Glutamatergic neuron (in vitro differentiated cells): ENCODE data around the gene ANTXRL. TPM values are rescaled to one million over a fixed set of nuclear protein-coding genes. Genes with fewer than 3 reads are reported as not detected.
"Not testable (repeated sequence)": the region's sequence is repeated elsewhere in the genome, so short reads cannot be mapped to it uniquely, and the experiment has no call there.

Source experiments
- DNase-seq: peaks from one replicate; pipeline ENCODE4 v3.0.0; 2022
- H3K27ac Mint-ChIP-seq: one replicate; pipeline ENCODE4 v1.8.0; 2020; ENCODE audit warnings: mild to moderate bottlenecking, mixed read lengths, inconsistent platforms; ENCODE audit not compliant: unreplicated experiment
- H3K27me3 Mint-ChIP-seq: one replicate; pipeline ENCODE4 v1.8.0; 2020; ENCODE audit warnings: mild to moderate bottlenecking, moderate library complexity, mixed read lengths, inconsistent platforms; ENCODE audit not compliant: unreplicated experiment
- H3K36me3 Mint-ChIP-seq: one replicate; pipeline ENCODE4 v1.8.0; 2020; ENCODE audit warnings: mild to moderate bottlenecking, mixed read lengths, inconsistent platforms; ENCODE audit not compliant: unreplicated experiment
- H3K4me1 Mint-ChIP-seq: one replicate; pipeline ENCODE4 v1.8.0; 2020; ENCODE audit warnings: mild to moderate bottlenecking, low read depth, mixed read lengths, inconsistent platforms; ENCODE audit not compliant: unreplicated experiment
- H3K4me3 Mint-ChIP-seq: one replicate; pipeline ENCODE4 v1.8.0; 2020; ENCODE audit warnings: mild to moderate bottlenecking, mixed read lengths, inconsistent platforms; ENCODE audit not compliant: unreplicated experiment
- H3K9me3 Mint-ChIP-seq: one replicate; pipeline ENCODE4 v1.8.0; 2020; ENCODE audit warnings: mild to moderate bottlenecking, moderate library complexity, mixed read lengths, inconsistent platforms; ENCODE audit not compliant: unreplicated experiment
- CTCF ChIP-seq: fragments of 200-600 bp; sonication (generic); IDR thresholded peaks from one replicate; pipeline ENCODE4 v1.5.0; 2021; ENCODE audit not compliant: partially characterized antibody, unreplicated experiment
- total RNA-seq: library from RNA; stranded (reverse); fragmentation: NEBNext Ultra II Directional; extraction: Animal tissue kit (Norgen Biotek cat#: 25700); gene quantifications from one replicate; pipeline ENCODE4 v1.2.1, GENCODE V29; 2021; ENCODE audit not compliant: unreplicated experiment

ANTXRL gene
- total RNA-seq, 1 donor from 2014 or later: not detected

DNA sequence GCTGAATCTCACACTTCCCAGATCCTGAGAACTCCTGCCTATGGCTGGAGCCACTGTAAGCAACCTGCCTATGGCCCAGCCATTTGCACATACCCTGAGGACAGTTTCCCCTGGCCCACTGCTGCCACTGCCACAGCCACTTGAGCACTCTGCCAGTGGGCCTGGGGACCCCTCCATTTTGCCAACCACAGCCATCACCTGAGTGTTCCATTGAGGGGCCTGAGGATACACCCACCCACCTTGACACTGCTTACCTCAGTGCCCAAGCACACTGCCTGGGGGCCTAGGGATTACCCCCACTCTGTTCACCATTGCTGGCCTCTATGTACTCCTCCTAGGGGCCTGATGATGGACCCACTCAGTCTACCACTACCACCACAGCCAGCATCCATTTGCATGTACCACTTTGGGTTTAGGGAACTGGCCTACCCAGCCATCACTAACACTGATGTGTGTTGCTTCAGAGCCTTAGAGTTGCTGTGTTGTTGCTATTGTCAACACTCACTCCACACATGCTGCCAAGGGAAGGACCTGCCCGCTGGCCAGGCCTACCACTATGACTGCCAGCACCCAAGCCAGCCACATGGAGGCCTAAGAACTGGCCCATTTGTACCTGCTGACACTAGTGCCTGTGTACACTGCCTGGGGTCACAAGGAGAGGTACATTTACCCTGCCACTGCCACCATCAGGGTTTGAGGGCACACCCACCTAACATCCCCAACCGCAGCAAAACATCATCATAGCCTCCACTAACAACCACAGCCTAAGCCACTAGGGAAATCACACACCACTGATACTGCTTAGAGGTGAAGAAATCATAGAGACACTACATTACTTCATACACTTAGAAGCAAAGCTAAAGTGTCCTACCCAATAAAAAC is 45.9 kb upstream of the ANTXRL start:
- no peak for TF ChIP-seq CTCF
- no peak overlapping the region for H3K27ac Mint-ChIP-seq
- H3K4me1 Mint-ChIP-seq: no peaks in the 10 kb centered on the region
- H3K36me3 Mint-ChIP-seq: peaks cover 6% of the 10 kb centered on the region
- peaks cover 8% of the 10 kb centered on the region for H3K9me3 Mint-ChIP-seq
- no peak overlapping the region for H3K4me3 Mint-ChIP-seq
- no peak for DNase-seq
- H3K27me3 Mint-ChIP-seq: peaks cover 1% of the 10 kb centered on the region

DNA sequence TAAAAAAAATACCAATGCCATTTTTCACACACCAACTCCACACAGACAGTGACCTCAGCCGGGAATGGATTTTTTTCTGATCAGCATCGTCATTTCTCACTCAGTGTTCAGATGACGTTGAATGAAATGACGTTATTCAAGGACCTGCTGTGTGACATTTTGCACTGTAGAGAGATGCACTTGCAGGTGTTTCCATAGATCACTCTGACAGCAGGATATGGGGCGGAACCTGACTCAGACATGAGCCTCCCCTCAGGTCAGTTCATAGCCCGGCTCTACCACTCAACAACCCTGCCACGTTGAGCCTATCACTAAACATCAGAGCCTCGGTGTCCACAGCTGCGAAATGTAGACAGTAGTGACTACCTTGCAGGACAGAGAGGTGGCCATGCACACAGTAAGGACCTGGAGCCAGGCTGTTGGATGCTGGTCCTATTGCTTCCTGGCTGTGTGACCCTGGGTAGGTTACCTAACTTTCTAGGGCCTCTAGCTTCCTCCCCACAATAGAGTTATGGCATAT is 41.4 kb upstream of the ANTXRL start:
- peaks cover 3% of the 10 kb centered on the region for H3K4me1 Mint-ChIP-seq
- H3K9me3 Mint-ChIP-seq: peaks cover 9% of the 10 kb centered on the region
- no peak overlapping the region for H3K27ac Mint-ChIP-seq
- H3K4me3 Mint-ChIP-seq: no peak overlapping the region
- no peak for DNase-seq
- peaks cover 4% of the 10 kb centered on the region for H3K27me3 Mint-ChIP-seq
- no peak for TF ChIP-seq CTCF
- H3K36me3 Mint-ChIP-seq: peaks cover 6% of the 10 kb centered on the region

DNA sequence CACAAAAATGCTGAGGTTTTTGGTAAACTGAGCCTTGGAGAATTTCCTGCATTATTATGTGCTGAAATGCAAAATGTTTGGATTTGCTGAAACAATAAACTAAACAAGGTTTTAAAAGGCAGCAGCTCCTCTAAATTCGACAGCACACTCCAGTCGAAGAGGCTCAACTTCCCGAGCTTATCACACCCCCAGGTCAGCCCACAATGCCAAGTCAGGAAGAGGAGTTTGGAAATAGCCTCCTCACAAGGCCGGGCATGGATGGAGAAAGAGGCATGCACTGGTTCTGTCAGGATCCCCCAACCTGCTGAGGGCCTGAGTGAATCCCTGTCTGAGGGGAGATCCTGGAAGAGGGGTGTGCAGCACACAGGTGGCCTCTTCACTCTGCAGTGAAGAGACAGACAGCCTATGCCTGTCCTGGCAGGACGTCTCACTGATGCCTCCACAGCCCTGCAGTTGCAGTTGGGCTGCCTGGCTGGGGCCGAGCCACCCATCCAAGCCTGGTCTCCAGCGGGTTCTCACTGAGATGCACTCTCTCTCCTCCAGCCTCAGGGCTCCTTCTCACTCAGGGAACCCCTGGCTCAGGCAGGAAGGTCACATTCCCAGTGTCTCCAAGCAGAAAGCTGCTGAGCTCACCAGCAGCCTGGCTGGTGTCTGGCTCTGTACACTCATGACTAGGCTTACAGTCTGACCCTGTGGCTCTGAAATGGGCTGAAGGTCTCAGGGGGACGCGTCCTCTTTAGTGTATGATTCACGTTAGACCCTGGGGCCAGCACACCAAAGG is 40.2 kb upstream of the ANTXRL start:
- H3K4me3 Mint-ChIP-seq, H3K36me3 Mint-ChIP-seq, H3K27me3 Mint-ChIP-seq, H3K9me3 Mint-ChIP-seq, H3K27ac Mint-ChIP-seq, DNase-seq, H3K4me1 Mint-ChIP-seq: not testable (repeated sequence)

GRCh38 chr10:46247181-46247475 is 39.7 kb upstream of the ANTXRL start:
- H3K27ac Mint-ChIP-seq: no peak overlapping the region
- peaks cover 7% of the 10 kb centered on the region for H3K9me3 Mint-ChIP-seq
- no peak for DNase-seq
- peaks cover 3% of the 10 kb centered on the region for H3K4me1 Mint-ChIP-seq
- peaks cover 4% of the 10 kb centered on the region for H3K36me3 Mint-ChIP-seq
- no peak for TF ChIP-seq CTCF
- H3K27me3 Mint-ChIP-seq: peaks cover 4% of the 10 kb centered on the region
- no peak overlapping the region for H3K4me3 Mint-ChIP-seq

GRCh38 chr10:46247808-46248569 is 38.8 kb upstream of the ANTXRL start:
- Mint-ChIP-seq H3K4me3 (no peak overlapping the region), H3K4me1 (peaks cover 3% of the 10 kb centered on the region), H3K36me3 (no peaks in the 10 kb centered on the region), H3K9me3 (peaks cover 6% of the 10 kb centered on the region), H3K27ac (no peak overlapping the region), H3K27me3 (peaks cover 4% of the 10 kb centered on the region)
- TF ChIP-seq CTCF: no peak
- DNase-seq: no peak
